Smooth muscle cell (in vitro differentiated cells): ENCODE measurements around the gene SUPV3L1. TPM values are rescaled to one million over a fixed set of nuclear protein-coding genes. Genes with fewer than 3 reads are reported as not detected.

ENCODE experiments used
- DNase-seq: peaks from one replicate; lab custom pipeline; 2025; ENCODE audit not compliant: unreplicated experiment; lab: John Stamatoyannopoulos, UW
- H2AFZ ChIP-seq: fragments of 200-600 bp; sonication (generic); 2 replicates; pipeline ENCODE4 v1.6.0; 2016; ENCODE audit warnings: antibody characterized with exemption, low read depth, mild to moderate bottlenecking
- H3F3A ChIP-seq: fragments of 200-600 bp; sonication (generic); 2 replicates; pipeline ENCODE4 v1.6.0; 2017; ENCODE audit warnings: antibody characterized with exemption, low read depth
- H3K27ac ChIP-seq: fragments of 200-600 bp; sonication (generic); 2 replicates; pipeline ENCODE4 v1.5.1; 2016; ENCODE audit warnings: low read depth, mild to moderate bottlenecking
- H3K27me3 ChIP-seq: fragments of 200-600 bp; sonication (generic); 2 replicates; pipeline ENCODE4 v1.6.1; 2016; ENCODE audit warnings: low read depth, mild to moderate bottlenecking
- H3K36me3 ChIP-seq: fragments of 200-600 bp; sonication (generic); 2 replicates; pipeline ENCODE4 v1.5.1; 2016; ENCODE audit warnings: low read depth
- H3K4me1 ChIP-seq: fragments of 200-600 bp; sonication (generic); 2 replicates; pipeline ENCODE4 v1.5.1; 2016; ENCODE audit warnings: low read depth
- H3K4me2 ChIP-seq: fragments of 200-600 bp; sonication (generic); 2 replicates; pipeline ENCODE4 v1.6.0; 2016; ENCODE audit warnings: mild to moderate bottlenecking
- H3K4me3 ChIP-seq: fragments of 200-600 bp; sonication (generic); 2 replicates; pipeline ENCODE4 v1.5.1; 2016; ENCODE audit warnings: mild to moderate bottlenecking
- H3K79me2 ChIP-seq: fragments of 200-600 bp; sonication (generic); 2 replicates; pipeline ENCODE4 v1.6.0; 2016; ENCODE audit warnings: low read depth, mild to moderate bottlenecking
- H3K9ac ChIP-seq: fragments of 200-600 bp; sonication (generic); 2 replicates; pipeline ENCODE4 v1.6.0; 2016; ENCODE audit warnings: low read depth
- H3K9me3 ChIP-seq: fragments of 200-600 bp; sonication (generic); replicated peaks from 2 replicates; pipeline ENCODE4 v1.5.1; 2016; ENCODE audit warnings: low read depth
- H4K20me1 ChIP-seq: fragments of 200-600 bp; sonication (generic); 2 replicates; pipeline ENCODE4 v1.6.0; 2016; ENCODE audit warnings: low read depth
- WGBS: methylation state at CpG from one replicate; pipeline ENCODE4 v1.1.7; 2016; ENCODE audit warnings: low lambda C conversion rate; 5-methylcytosine and 5-hydroxymethylcytosine counted together
- polyA plus RNA-seq: library from polyadenylated mRNA; unstranded; fragments of >200 nt; fragmentation: Nextera tagmentation; extraction: Ambion mirVana; gene quantifications from 2 replicates; pipeline ENCODE4 v1.2.1, GENCODE V29; 2016
- total RNA-seq: library from RNA; depleted of rRNA; stranded (reverse); fragments of >200 nt; gene quantifications from 2 replicates; pipeline ENCODE4 v1.2.3, GENCODE V29; 2014
- TF ChIP-seq, protein P1 (sequence below): fragments of 200-600 bp; sonication (generic); IDR thresholded peaks from 2 replicates; pipeline ENCODE4 v1.5.1; 2017; ENCODE audit warnings: borderline replicate concordance, mild to moderate bottlenecking, antibody characterized with exemption; ENCODE audit not compliant: insufficient read depth, poor library complexity, severe bottlenecking

The SUPV3L1 gene
- total and polyA plus RNA-seq, 2 experiments from 2014 or later = 21.0 to 32.6 TPM

DNA sequence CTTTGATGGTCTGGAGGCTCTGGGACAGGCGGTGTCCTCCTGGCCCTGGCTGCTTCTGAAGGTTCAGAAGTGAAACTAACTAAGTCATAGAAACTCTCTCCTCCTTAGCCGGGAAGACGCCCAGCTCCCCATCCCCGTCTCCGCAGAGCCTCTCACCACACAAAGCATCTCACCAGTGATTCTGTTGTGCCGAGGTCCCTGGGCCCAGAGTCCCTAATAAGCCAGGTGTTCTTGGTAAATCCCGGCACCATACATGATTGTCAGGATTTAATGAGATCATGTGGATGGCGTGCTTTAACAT is 49.5 kb downstream of the SUPV3L1 start:
- Histone ChIP-seq H3K27me3 (no peaks in the 10 kb centered on the region), H3K4me2 (no peak overlapping the region), H3K4me3 (no peak overlapping the region), H3K4me1 (peaks cover 9% of the 10 kb centered on the region), H2AFZ (no peak overlapping the region), H3K27ac (no peak overlapping the region), H3K36me3 (no peaks in the 10 kb centered on the region), H3K9me3 (no peaks in the 10 kb centered on the region), H3K79me2 (no peaks in the 10 kb centered on the region), H3F3A (no peaks in the 10 kb centered on the region), H4K20me1 (no peaks in the 10 kb centered on the region), H3K9ac (no peak overlapping the region)
- DNase-seq = no peak
- 92% methylated on average over 8 of the region's 8 CpGs for WGBS
- TF ChIP-seq, protein P1, sequence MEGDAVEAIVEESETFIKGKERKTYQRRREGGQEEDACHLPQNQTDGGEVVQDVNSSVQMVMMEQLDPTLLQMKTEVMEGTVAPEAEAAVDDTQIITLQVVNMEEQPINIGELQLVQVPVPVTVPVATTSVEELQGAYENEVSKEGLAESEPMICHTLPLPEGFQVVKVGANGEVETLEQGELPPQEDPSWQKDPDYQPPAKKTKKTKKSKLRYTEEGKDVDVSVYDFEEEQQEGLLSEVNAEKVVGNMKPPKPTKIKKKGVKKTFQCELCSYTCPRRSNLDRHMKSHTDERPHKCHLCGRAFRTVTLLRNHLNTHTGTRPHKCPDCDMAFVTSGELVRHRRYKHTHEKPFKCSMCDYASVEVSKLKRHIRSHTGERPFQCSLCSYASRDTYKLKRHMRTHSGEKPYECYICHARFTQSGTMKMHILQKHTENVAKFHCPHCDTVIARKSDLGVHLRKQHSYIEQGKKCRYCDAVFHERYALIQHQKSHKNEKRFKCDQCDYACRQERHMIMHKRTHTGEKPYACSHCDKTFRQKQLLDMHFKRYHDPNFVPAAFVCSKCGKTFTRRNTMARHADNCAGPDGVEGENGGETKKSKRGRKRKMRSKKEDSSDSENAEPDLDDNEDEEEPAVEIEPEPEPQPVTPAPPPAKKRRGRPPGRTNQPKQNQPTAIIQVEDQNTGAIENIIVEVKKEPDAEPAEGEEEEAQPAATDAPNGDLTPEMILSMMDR = no peak

- Histone ChIP-seq H3K4me1 (peaks cover 9% of the 10 kb centered on the region), H3K4me3 (no peak overlapping the region), H3K9me3 (no peaks in the 10 kb centered on the region), H3K79me2 (no peaks in the 10 kb centered on the region), H3K27ac (no peak overlapping the region), H4K20me1 (no peaks in the 10 kb centered on the region), H3K4me2 (no peak overlapping the region), H3K27me3 (no peaks in the 10 kb centered on the region), H3K36me3 (no peaks in the 10 kb centered on the region), H2AFZ (no peak overlapping the region), H3F3A (no peaks in the 10 kb centered on the region), H3K9ac (no peak overlapping the region)
- TF ChIP-seq, protein P1 = no peak
- DNase-seq = no peak
- WGBS = 84% methylated on average over 5 of the region's 5 CpGs
Measured at GRCh38 chr10:69230128-69230527, 50.1 kb downstream of the SUPV3L1 start.

DNA sequence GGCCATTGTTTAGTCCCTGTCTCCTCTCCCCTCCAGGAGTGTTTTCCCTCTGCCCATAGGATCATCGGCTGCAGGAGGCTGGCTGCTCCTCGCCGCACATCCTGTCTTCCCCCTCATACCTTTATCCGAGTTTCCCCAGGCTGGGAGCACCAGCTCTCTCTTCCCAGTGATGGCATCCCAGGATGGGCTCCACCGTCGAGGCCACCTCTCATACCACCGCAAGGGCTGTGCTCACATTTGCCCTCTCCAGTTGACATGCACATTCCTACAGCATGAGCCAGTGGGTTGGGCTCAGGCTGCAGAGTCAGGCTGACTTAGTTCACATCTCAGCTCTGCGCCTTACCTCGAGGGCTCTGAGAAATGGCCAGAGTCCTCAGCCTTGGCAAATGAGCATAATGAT is 52.2 kb downstream of the SUPV3L1 start:
- no peak for DNase-seq
- H3K4me3 ChIP-seq = no peak overlapping the region
- H3K4me2 ChIP-seq = no peak overlapping the region
- no peaks in the 10 kb centered on the region for H4K20me1 ChIP-seq
- H2AFZ ChIP-seq = no peak overlapping the region
- TF ChIP-seq, protein P1 = no peak
- H3K79me2 ChIP-seq = no peaks in the 10 kb centered on the region
- 45% methylated on average over 9 of the region's 9 CpGs for WGBS
- H3K27me3 ChIP-seq = no peaks in the 10 kb centered on the region
- H3K36me3 ChIP-seq = no peaks in the 10 kb centered on the region
- no peaks in the 10 kb centered on the region for H3F3A ChIP-seq
- H3K4me1 ChIP-seq = peaks cover 9% of the 10 kb centered on the region
- no peaks in the 10 kb centered on the region for H3K9me3 ChIP-seq
- no peak overlapping the region for H3K27ac ChIP-seq
- no peak overlapping the region for H3K9ac ChIP-seq

DNA sequence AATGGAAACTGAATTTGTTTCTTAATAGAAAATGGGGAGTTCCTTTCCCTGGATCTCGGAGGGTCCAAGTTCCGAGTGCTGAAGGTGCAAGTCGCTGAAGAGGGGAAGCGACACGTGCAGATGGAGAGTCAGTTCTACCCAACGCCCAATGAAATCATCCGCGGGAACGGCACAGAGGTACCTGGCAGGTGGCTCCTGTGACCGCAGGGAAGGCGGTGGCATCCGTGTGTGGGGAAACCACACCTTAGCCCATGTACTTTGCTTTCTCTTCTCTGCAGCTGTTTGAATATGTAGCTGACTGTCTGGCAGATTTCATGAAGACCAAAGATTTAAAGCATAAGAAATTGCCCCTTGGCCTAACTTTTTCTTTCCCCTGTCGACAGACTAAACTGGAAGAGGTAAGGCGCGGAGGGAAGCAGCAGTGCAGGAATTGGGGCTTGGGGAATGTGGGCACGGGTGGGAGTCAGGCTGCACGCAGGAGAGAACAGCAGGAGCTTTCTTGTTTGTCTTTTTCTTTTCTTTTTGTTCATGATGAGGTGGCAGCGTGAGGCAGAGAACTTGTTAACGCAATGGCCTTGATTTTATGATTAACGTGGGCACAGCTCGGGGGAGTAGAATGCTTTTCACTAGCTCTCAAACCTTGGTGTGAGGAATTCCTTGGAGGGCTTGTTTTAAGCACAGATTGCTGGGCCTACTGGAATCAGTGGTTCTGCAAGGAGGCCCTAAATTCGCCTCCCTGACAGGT is 52.9 kb downstream of the SUPV3L1 start:
- WGBS = 88% methylated on average over 22 of the region's 22 CpGs
- peaks cover 9% of the 10 kb centered on the region for H3K4me1 ChIP-seq
- no peak overlapping the region for H3K4me2 ChIP-seq

More for the DNA sequence above, 52.9 kb downstream of the SUPV3L1 start:
- H2AFZ ChIP-seq = no peak overlapping the region
- H3F3A ChIP-seq = no peaks in the 10 kb centered on the region
- no peak overlapping the region for H3K9ac ChIP-seq
- H3K27me3 ChIP-seq = no peaks in the 10 kb centered on the region
- H3K4me3 ChIP-seq = no peak overlapping the region
- H3K27ac ChIP-seq = no peak overlapping the region
- no peaks in the 10 kb centered on the region for H3K9me3 ChIP-seq
- TF ChIP-seq, protein P1 = no peak
- DNase-seq = no peak
- H3K36me3 ChIP-seq = no peaks in the 10 kb centered on the region
- H3K79me2 ChIP-seq = no peaks in the 10 kb centered on the region
- H4K20me1 ChIP-seq = no peaks in the 10 kb centered on the region
